Kidney epithelial cell (primary cell): Measurements from ENCODE around the gene GPR17. TPM values are rescaled to one million over a fixed set of nuclear protein-coding genes. Genes with fewer than 3 reads are reported as not detected.

Experiments
- DNase-seq: peaks from one replicate; pipeline ENCODE4 v3.0.0-alpha.2; 2010; ENCODE audit warnings: low read depth
- H3K27me3 ChIP-seq: 2 replicates; pipeline ENCODE4 v1.6.0; 2011; ENCODE audit warnings: low read length; ENCODE audit not compliant: control insufficient read depth, insufficient read depth
- H3K36me3 ChIP-seq: 2 replicates; pipeline ENCODE4 v1.5.1; 2011; ENCODE audit warnings: low read length; ENCODE audit not compliant: control insufficient read depth, insufficient read depth
- H3K4me3 ChIP-seq: 2 replicates; pipeline ENCODE4 v1.5.1; 2011; ENCODE audit warnings: low read depth, mild to moderate bottlenecking, control low read depth, low read length
- total RNA-seq: library from RNA; depleted of rRNA; stranded (reverse); fragments of >200 nt; gene quantifications from 2 replicates; pipeline ENCODE4 v1.2.3, GENCODE V29; 2015
- TF ChIP-seq, protein P1 (sequence below): IDR thresholded peaks from 2 replicates; pipeline ENCODE4 v1.5.1; 2011; ENCODE audit warnings: mild to moderate bottlenecking, moderate library complexity, low read length, control low read depth, inconsistent platforms; ENCODE audit not compliant: insufficient read depth, poor library complexity, severe bottlenecking

GPR17 gene
- total RNA-seq, 1 donor from 2014 or later: not detected

DNA sequence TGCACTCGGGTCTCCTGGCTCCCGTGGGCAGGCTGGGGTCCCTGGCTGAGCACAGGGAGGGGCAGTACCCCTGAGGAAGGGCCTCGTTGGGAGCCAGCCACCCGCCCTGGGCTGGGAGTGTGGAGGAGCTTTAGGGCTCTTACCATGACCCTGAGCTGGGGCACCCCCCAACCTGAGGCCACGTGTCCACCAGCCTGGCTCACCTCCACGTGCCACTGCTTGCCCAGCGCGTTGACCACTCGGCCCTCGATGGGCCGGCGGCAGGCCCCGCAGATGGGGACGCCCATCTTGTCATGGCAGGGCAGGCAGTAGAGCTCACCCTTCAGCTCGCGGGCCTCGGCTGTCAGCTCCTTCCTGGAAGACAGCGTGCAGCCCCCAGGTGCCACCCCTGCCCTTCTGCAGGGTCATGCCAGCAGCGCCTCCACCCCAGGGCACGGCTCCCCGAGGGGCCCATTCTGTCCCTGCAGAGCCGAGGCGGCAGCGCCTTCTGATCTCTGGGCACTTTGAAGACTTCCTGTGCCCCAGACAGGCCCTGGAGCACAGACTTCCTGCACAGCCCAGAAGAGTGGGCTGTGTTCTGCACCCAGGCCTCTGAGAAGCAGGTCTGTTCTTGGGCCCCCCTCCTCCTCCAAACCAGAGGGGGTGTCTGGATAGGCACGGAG lies 4.0 kb upstream of the GPR17 start:
- DNase-seq: no peak
- Histone ChIP-seq H3K27me3 (no peaks in the 10 kb centered on the region), H3K36me3 (no peaks in the 10 kb centered on the region), H3K4me3 (no peak overlapping the region)
- TF ChIP-seq, protein P1, sequence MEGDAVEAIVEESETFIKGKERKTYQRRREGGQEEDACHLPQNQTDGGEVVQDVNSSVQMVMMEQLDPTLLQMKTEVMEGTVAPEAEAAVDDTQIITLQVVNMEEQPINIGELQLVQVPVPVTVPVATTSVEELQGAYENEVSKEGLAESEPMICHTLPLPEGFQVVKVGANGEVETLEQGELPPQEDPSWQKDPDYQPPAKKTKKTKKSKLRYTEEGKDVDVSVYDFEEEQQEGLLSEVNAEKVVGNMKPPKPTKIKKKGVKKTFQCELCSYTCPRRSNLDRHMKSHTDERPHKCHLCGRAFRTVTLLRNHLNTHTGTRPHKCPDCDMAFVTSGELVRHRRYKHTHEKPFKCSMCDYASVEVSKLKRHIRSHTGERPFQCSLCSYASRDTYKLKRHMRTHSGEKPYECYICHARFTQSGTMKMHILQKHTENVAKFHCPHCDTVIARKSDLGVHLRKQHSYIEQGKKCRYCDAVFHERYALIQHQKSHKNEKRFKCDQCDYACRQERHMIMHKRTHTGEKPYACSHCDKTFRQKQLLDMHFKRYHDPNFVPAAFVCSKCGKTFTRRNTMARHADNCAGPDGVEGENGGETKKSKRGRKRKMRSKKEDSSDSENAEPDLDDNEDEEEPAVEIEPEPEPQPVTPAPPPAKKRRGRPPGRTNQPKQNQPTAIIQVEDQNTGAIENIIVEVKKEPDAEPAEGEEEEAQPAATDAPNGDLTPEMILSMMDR: no peak

DNA sequence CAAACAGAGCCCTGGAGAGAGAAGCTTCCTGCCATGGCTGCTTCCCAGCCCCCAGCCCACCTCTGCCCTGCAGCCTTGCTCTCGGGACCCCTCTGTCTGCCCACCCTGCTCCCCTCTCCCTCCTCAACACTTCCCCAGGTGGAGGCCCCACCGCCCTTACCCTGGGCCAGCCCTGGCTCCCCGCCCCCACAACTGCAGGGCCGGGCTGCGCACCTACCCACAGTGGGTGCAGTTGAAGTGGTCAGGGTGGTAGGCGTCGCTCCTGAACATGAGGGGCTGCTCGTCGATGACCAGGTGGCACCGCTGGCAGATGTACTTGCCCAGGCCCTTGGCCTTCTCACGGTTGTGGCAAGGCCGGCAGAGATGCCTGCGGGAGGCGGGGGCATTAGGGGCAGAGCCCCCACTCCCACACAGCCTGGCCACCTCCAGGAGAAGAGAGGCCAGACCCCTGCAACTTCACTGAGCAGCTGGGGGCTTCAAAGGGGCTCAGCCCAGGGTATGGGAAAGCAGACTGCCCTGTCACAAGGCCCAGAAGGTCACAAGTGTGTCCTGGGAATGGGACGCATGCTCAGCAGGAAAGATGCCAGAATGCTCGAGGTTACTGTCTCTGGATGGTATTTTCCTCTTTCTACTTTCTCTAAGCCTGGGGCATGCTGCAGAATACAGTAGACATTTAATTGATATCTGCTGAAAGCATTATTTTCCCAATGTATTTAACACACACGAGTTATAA lies 3.1 kb upstream of the GPR17 start:
- Histone ChIP-seq H3K36me3 (no peaks in the 10 kb centered on the region), H3K27me3 (no peaks in the 10 kb centered on the region), H3K4me3 (no peak overlapping the region)
- TF ChIP-seq, protein P1: no peak
- no peak for DNase-seq

DNA sequence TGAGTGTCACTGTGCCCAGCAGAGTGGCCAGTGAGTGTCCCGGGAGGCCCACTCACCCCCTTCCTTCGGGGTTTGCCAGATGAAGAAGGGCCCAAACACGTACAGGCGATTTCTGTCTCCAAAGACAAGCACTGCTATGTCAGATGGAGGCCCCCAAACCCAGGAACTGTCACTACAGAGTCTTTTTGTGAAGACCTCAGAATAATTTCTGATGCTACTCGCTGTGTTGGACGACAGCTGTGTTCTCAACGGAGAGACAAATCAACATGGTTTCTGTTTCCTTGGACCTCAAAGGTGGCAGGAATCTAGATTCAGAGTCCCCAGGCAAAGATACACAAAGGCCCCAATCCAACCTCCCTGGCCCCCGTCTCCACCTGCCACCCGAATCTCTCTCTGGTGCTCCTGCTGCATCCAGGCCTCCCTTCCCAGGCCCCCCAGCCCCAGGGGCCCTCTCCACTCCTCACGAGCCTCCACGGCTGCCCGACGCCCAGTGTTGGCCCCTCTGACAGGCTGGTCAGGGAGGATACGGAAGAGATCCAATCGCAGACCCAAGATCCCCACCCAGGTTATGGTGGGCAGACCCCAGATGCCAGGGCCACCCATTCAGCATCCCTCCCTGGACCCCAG lies 2.4 kb upstream of the GPR17 start:
- no peaks in the 10 kb centered on the region for H3K36me3 ChIP-seq
- no peak overlapping the region for H3K4me3 ChIP-seq
- no peak for DNase-seq
- TF ChIP-seq, protein P1: no peak
- no peaks in the 10 kb centered on the region for H3K27me3 ChIP-seq

DNA sequence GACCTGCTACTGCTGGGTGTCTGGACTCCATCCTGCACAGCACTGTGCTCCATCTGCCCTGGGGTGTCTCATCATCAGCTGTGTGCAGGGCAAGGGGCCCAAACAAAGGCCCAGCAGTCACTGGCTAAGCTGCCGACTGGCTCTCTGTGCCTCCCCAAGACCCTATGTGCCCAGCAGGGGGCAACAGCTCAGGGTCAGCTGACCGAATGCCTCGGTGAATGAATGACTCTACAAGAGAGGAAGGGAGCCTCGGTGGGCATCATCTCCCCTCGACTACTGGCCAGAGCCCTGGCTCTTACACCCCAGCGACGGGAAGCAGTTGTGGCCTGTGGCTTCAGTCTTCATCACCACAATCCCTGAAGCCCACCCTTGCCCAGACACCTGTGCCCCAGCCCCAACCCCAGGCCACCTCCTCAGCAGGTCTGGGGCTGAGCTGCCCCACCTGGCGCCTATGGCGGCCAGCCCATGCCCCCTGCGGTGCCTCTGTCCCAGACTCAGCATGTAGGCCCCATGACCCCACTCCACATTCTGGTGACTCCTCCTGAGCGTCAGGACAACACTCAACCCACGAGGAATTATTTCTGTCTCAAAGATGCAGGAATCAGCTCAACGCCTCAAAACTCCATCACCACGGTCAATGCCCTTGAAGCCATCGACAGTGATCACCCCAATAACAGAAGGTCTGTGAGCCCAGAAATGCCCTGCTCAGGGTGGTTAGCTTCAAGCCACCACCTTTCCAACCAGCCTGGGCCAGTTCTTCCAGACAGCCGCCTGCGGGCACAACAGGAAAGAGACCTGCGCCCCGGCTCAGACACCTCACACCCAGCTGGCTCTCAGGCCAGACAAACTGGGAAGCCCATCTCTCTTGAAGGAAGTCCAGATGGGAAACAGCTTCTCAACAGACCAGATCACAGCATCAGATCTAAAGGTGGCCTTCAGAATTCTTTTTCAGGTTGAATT lies 1.6 kb upstream of the GPR17 start:
- TF ChIP-seq, protein P1: no peak
- no peaks in the 10 kb centered on the region for H3K36me3 ChIP-seq

DNA sequence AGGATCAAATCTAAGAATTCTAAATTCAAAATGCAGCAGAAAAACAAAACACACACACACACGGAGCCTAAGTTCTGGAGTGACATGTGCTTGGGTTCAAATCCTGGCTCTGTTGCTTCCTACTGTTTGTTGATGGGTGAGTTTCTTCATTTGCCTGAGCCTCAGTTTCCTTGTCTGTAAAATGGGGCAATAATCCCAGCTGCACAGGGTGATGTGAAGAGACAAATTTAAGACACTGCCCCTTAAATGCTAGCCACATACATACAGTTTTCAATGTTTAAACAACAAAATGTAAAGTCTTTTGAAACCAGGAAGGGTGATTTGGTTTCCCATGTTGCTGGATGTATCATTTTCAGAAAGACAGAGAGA lies 943 bp upstream of the GPR17 start:
- TF ChIP-seq, protein P1: no peak
- Histone ChIP-seq H3K27me3 (no peaks in the 10 kb centered on the region), H3K4me3 (no peak overlapping the region), H3K36me3 (no peaks in the 10 kb centered on the region)
- no peak for DNase-seq

More for the DNA sequence above, 1.6 kb upstream of the GPR17 start:
- DNase-seq: no peak
- no peaks in the 10 kb centered on the region for H3K27me3 ChIP-seq
- H3K4me3 ChIP-seq: no peak overlapping the region
